SK-N-MC (cell line): ENCODE measurements around the gene AGAP1.

Experiments
- EZH2 ChIP-seq: fragments of 200-600 bp; sonication (generic); IDR thresholded peaks from one replicate; pipeline ENCODE4 v1.6.1; 2017; ENCODE audit warnings: antibody characterized with exemption
- POLR2AphosphoS5 ChIP-seq: IDR thresholded peaks from 2 replicates; pipeline ENCODE4 v1.6.1; 2012; ENCODE audit warnings: mild to moderate bottlenecking, low read depth, low read length, borderline replicate concordance

- TF ChIP-seq EZH2 (no peak), POLR2AphosphoS5 (no peak)
These were observed 366.3 kb downstream of the AGAP1 start for GRCh38 chr2:235860111-235860510.
